GM10847 (cell line): ENCODE data around the gene UGT1A8.
"Not testable (repeated sequence)": the region's sequence is repeated elsewhere in the genome, so short reads cannot be mapped to it uniquely, and the experiment has no call there.

Experiments used
- POLR2A ChIP-seq: IDR thresholded peaks from 2 replicates; pipeline ENCODE4 v1.6.1; 2011; ENCODE audit not compliant: insufficient read length; ENCODE audit errors: extremely low read depth

The UGT1A8 gene

DNA sequence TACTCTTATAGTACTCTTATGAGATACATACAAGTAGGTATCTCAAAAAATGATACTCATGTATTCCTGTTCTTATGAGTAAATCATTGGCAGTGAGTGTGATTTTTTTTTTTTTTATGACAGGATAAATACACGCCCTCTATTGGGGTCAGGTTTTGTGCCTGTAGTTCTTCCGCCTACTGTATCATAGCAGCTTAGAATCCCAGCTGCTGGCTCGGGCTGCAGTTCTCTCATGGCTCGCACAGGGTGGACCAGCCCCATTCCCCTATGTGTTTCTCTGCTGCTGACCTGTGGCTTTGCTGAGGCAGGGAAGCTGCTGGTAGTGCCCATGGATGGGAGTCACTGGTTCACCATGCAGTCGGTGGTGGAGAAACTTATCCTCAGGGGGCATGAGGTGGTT is at the start of gene UGT1A8:
Gene UGT1A8, plus strand, starts transcription at position 158 of the 400 bp plus-strand sequence. Its CDS starts 75 bp downstream, at position 233.
- TF ChIP-seq POLR2A, result not testable (repeated sequence)

DNA sequence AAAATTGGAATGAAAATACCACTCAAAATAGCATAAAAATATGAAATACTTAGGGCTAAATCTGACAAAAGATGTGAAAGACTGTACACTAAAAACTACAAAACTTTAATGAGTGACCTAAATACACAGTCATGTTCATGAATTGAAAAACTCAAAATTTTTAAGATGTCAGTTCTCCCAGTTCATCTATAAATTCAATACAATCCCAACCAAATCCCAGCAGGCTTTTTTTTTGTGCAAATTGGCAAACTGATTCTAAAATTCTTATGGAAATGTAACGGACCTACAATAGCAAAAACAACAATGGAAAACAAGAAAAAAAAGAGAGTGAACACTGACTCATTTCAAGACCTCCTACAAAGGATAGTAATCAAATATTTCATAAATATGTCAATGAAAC is 46.4 kb upstream of the UGT1A8 start:
- no peak for TF ChIP-seq POLR2A

DNA sequence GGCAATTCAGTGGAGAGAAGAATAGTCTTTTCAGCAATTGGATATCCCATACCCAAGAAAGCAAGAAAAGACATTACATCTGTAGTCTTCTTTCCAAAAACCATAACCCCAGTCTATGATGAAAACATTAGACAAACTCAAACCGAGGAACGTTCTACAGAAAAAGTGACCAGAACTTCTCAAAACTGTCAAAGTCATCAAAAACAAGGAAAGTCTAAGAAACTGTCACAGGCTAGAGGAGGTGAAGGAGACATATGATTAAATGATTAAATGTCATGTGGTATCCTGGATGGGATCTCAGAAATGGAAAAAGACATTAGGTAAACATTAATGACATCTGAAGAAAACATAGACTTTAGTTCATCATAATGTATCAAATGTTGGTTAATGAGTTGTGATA is 46.0 kb upstream of the UGT1A8 start:
- TF ChIP-seq POLR2A, result no peak

DNA sequence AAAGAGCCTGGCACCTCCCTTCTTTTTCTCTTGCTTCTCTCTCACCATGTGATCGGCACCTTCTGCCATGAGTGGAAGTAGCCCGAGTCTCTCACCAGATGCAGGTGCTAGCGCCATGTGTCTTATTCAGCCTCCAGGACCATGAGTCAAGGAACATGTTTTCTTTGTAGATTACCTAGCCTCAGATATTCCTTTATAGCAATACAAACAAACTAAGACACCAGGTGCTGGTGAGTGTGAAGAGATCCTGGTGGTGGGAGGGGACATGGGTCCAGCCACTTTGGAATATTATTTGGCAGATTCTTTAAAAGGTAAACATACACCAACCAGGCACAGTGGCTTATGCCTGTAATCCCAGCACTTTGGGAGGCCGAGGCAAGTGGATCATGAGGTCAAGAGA is 45.0 kb upstream of the UGT1A8 start:
- TF ChIP-seq POLR2A, result no peak

DNA sequence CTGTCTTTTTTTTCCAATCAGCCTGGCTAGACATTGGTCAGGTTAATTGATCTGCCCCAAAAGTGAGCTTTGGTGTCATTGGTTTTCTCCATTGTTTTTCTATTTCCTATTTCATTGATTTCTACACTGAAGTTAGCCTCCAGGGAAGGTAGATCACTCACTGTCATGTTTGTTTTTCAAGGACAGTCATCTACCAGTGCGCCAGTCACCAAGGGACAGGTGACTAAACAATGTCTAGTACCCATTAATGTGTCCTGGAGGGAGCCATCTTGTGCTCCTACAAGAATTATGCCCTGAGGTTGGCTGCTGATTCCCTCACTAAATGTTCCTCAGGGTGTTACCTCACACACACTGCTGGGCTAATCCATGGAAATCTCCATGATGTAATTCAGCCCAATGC is 33.2 kb upstream of the UGT1A8 start:
- no peak for TF ChIP-seq POLR2A

DNA sequence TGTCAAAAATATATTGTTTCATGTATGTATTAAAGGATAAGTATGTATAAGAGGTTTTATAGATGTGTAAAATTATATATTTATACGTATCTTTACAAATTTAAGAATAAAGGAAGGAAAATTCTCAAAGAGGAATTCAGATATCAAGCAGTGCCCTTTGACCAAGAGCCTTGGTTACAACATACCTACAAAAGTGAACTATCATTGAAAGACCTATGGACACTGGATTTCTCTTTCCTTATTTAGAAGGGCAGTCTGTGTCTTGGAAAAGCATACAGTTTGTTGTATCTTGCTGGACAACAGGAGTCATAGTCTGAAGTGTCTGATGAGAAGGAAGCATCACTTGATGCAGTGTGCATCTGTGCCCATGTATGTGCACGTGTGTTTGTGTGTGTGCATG is 29.0 kb upstream of the UGT1A8 start:
- TF ChIP-seq POLR2A, result no peak

DNA sequence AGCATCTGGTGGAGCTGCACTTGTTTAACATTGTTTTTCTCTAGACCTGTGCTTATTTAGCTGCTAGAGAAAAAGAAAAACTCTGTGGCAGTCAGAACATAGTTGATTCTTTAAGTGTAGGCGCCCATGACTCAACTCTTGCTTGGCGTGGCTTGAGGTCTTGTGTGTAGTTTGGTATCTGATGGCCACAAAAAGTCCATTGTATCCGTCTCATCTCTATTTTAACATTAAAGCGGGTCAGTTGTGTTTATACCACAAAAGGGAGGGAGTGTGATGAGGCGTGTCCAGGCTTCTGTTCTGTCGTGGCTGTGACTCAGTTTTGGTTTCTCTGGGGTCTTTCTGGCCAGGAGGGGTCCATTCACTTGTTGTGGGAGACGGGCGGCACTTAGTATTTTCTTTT is 24.2 kb upstream of the UGT1A8 start:
- no peak for TF ChIP-seq POLR2A

DNA sequence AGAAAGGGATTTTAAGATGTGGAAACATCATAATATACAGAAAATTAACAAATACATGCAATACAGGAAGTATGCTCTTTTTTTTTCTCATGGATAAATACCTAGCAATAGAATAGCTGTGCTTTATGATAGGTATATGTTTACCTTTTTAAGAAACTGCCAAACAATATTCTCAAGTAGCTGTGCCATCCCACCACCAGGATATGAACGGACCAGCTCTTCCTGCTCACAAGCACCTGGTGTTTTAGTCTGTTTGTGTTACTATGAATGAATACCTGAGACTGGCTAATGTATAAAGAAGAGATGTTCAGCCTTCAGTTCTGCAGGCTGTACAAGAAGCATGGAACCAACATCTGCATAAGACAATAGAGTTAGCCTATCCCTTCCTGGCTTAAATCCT is 19.9 kb upstream of the UGT1A8 start:
- no peak for TF ChIP-seq POLR2A

DNA sequence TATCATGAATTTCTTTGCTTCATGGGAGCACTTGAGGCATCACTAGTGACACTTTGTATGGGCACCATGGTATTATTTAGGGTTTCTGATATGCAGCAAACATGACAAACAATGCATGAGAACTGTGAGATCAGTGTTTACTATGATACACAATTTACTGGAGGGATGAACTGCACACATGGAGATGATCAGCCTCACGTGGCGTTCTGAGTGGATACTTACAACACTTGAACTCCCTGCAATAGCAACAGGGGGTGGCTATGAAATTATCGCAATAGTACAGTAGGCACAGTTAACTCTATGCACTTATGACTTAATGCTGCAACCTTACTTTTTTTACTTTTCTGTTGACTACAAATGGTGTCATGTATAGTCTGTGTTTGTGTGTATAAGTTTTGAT is 18.5 kb upstream of the UGT1A8 start:
- no peak for TF ChIP-seq POLR2A

DNA sequence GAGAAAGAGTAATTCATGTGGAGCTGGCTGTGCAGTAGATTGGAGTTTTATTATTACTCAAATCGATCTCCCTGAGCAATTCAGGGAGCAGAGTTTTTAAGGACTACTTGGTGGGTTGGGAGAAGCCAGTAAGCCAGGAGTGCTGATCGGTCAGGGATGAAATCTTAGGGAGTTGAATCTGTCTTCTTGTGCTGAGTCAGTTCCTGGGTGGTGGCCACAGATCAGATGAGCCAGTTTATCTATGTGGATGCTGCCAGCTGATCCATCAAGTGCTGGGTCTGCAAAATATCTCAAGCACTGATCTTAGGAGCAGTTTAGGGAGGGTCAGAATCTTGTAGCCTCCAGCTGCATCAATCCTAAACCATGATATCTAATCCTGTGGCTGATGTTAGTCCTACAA is 17.0 kb upstream of the UGT1A8 start:
- TF ChIP-seq POLR2A, result no peak

DNA sequence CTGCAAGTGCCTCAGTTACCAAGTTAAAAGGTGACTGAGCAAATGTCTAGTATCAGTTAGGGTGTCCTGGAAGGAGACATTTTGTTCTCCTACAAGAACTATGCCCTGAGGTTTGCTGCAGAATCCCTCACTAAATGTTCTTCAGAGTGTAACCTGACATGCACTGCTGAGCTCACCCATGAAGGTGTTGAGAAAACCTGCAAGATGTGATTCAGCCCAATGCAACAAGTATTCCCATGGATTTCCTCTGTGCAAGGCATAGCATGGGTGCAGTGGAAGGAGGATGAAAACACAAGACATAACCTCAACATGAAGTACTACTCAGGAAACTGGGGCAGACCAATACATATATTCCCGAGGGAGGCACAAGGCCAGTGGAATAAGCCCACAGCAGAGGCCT is 15.4 kb upstream of the UGT1A8 start:
- no peak for TF ChIP-seq POLR2A

DNA sequence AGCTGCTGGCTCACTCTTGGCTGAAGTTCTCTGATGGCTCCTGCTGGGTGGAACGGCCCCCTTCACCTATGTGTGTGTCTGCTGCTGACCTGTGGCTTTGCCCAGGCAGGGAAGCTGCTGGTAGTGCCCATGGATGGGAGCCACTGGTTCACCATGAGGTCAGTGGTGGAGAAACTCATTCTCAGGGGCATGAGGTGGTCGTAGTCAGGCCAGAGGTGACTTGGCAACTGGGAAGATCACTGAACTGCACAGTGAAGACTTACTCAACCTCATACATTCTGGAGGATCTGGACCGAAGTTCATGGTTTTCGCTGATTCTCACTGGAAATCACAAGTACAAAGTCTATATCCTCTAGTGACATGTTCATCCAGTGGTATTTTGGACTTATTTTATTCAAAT is 13.9 kb upstream of the UGT1A8 start:
- no peak for TF ChIP-seq POLR2A

DNA sequence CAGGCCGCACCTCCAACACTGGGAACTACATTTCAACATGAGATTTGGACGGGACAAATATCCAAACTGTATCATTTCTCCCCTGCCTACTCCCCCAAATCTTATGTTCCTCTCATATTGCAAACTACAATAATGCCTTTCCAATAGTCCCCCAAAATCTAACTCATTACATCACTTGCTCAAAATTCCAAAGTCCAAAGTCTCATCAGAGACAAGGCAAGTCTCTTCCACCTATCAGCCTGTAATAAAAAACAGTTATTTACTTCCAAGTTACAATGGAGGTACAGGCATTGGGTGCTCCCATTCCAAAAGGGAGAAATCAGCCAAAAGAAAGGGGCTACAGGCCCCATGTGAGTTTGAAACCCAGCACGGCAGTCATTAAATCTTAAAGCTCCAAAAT is 12.6 kb upstream of the UGT1A8 start:
- no peak for TF ChIP-seq POLR2A

DNA sequence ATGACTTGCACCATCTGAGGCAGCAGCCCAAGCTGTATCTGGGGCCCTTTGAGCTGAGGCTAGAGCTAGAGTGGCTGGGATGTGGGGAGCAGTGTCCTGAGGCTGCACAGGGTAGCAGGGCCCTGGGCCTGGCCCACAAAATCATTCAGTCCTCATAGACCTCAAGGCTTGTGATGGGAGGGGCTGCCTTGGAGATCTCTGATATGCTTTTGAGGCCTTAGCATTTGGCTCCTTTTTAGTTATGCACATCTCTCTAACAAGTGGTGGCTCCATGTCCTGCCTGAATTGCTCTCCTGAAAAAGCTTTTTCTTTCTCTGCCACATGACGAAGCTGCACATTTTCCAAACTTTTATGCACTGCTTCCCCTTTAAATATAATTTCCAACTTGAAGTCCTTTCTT is 11.8 kb upstream of the UGT1A8 start:
- TF ChIP-seq POLR2A, result no peak

DNA sequence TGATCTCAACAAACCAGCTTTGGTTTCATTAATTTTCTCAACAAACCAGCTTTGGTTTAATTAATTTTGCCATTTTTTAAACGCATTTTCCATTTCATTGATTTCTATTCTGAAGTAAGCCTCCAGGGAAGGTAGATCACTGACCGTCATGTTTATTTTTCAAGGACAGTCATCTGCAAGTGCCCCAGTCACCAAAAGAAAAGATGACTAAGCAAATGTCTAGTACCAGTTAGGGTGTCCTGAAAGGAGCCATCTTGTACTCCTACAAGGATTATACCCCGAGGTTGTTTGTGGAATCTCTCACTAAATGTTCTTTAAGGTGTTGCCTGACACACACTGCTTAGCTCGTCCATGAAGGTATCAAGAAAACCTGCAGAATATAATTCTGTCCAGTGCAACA is 6.1 kb upstream of the UGT1A8 start:
- TF ChIP-seq POLR2A, result no peak

DNA sequence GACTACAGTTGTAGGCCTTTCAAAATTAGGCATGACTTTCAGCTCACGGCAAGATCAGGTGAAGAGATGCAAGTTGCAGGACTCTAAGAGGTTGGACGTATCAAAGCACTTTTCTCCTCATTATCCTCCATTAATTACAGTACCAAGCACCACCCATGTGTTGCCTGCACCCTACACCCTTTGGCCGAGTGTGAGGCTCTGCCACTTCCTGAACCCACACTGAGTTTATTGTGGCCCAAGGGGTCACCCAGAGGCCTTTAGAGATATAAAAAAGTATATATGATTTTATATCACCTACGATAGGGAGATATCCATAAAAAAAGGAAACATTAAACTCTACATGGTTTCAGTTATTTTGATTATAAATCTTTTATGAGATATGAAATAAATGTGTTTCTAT is 2.8 kb downstream of the UGT1A8 start:
- no peak for TF ChIP-seq POLR2A

DNA sequence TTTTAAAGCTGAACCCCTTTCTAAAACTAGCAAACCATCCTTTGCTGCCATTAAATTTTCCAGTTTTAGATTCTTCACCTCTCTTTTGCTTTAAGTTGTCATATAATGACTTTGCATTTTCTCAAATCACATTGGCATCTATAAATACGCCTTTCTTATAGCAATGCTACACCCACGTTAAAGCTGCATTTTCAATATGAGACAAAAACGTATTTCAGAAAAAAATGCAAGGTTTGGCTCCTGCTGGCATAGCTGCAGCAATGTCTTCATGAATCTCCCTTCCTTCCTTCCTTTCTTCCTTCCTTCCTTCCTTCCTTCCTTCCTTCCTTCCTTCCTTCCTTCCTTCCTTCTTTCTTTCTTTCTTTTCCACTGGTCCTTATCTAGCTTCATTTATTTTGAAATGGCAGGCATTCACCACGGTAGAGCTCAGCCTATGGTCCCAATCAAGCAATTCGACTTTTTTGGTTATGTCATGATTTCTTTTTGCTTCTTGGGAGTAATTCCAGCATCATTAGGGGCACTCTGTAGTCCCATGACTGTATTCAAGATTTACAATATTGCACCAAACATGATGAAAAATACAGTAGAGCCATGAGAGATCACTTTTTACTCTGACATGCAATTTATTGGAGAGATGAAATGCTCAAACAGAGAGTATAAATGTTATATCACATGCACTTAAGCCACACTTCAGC is 10.0 kb downstream of the UGT1A8 start:
- TF ChIP-seq POLR2A, result no peak
